PFSK-1 (cell line): ENCODE results near the gene GNAS-AS1.

Experiments used
- FOXP2 ChIP-seq: optimal IDR thresholded peaks from 2 replicates; pipeline ENCODE3; 2011; ENCODE audit warnings: borderline replicate concordance, control low read depth, inconsistent platforms; ENCODE audit not compliant: insufficient read depth; ENCODE audit errors: extremely low read length, extremely low read depth
- POLR2AphosphoS5 ChIP-seq: IDR thresholded peaks from 2 replicates; pipeline ENCODE4 v1.6.1; 2012; ENCODE audit warnings: low read depth, mild to moderate bottlenecking, control low read depth, low read length, moderate library complexity
- REST ChIP-seq, 2 experiments: IDR thresholded peaks; 2 replicates each; pipeline versions ENCODE4 v1.6.1 to v1.8.0; 2011 to 2012; ENCODE audit warnings: low read depth in 2 of 2, low read length in 2 of 2, control low read depth in 1 of 2, inconsistent platforms in 1 of 2, mild to moderate bottlenecking in 1 of 2, moderate library complexity in 1 of 2; ENCODE audit not compliant: insufficient read depth in 1 of 2
- SIN3A ChIP-seq: IDR thresholded peaks from 2 replicates; pipeline ENCODE4 v1.6.1; 2012; ENCODE audit warnings: mild to moderate bottlenecking, low read length, moderate library complexity, borderline replicate concordance; ENCODE audit not compliant: insufficient read depth
- TAF1 ChIP-seq: IDR thresholded peaks from 2 replicates; pipeline ENCODE4 v1.6.1; 2012; ENCODE audit warnings: low read length, control low read depth, borderline replicate concordance; ENCODE audit not compliant: insufficient read depth

DNA sequence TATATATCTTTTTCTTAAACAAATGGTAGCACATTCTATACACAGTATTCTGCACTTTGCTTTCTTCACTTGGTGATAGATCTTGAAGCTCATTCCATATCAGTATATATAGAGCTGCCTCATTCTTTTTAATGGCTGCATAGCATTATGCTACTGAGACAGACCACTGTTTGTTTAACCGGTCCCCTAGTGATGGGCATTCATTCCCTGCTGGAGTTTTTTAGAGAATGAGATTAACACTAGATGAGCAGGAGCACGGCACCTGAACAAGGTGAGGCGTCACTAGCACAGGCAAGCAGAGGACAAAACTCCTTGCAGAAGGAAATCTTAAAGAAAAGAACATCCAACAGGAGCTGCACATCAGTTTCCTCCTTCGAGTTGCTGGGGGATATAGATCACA, 69.6 kb downstream of the GNAS-AS1 start:
- no peak for TF ChIP-seq TAF1
- TF ChIP-seq REST (IDR thresholded peaks at IDR 0.05; ENCODE audit: insufficient read depth in 1 of 2, low read depth in 2 of 2, low read length in 2 of 2), result no peak
- TF ChIP-seq POLR2AphosphoS5, result no peak
- TF ChIP-seq SIN3A, result no peak
- no peak for TF ChIP-seq FOXP2
